GM21576 (cell line): ENCODE measurements around the gene TAF3.

Source experiments
- ATAC-seq: cut with Tn5 transposase; IDR thresholded peaks from one replicate; pipeline ENCODE4 v1.9.1; 2021; ENCODE audit warnings: mild to moderate bottlenecking, moderate library complexity; ENCODE audit not compliant: unreplicated experiment

The TAF3 gene

DNA sequence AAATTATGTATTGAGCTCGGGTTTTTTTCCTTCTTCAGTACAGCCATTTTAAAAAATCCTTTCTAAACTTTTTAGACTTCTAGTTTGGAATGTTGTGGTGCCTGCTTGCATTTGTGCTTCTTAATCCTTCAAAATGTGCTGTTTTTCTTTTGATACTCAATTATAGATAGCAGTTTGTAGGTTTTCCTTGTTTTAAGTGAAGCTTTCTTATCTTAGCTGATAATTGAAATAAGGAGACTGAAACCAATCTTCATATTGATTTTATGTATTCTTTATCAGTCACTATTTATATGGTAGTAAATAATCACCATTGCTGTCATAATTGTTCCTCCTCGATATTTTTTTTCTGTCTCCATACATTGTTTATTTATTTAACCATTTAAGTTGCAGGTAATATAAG lies 56.6 kb downstream of the TAF3 start:
- ATAC-seq: no peak

DNA sequence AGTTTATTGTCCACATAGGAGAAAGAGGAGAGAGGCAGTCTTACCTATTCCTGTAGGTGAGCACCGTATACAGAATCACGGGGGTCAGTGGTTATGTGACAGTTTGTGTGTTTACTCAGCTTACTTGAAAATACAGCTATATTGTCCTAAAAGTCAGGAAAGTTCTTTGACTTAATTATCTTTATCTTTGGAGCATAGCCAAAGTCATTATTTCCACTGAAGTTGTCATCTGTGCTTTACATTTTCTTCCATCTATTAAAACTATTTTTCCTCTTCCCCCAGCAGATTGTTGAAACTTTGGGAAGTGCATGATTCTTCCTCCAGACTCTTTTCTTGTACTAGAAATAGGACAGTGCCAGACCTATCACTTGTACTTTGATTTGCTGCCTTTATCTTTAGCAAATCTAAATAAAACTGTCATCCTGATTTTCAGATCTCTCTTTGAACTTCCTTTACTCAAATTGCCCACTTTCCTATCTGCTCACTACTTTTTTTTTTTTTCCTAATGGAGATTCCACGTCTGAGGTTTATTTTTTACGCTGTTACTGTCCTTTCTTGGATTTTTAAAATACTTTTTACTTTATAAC lies 58.3 kb downstream of the TAF3 start:
- ATAC-seq: no peak

DNA sequence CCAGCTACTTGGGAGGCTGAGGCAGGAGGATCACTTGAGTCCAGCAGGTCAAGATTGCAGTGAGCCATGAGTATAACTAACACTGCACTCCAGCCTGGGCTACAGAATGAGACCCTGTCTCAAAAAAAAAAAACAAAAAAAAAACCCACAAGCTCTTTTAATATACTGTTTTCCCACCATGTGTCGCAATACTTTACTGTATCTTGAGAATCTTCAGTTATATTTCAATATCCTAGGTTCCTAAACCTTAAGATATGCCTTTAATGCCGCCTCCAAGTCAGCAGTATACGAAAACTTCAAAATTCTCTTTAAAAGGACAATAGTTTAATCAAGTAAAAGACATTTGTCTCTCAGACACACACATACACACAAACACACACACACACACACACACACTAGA lies 62.8 kb downstream of the TAF3 start:
- ATAC-seq: no peak

DNA sequence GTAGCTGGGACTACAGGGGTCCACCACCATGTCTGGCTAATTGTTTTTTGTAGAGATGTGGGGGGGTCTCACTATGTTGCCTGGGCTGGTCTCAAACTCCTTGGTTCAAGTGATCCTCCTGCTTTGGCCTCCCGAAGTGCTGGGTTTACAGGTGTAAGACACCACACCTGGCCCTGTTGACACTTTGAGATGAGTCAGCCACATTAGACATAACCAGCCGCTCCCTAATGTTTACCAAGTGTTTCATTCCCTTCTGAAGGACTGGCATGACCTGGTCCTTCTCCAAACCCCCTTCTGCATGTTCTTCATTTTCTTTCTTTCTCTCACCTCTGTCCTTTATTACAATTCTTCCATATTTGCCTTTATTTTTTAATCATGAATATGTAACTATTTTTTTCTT lies 67.8 kb downstream of the TAF3 start:
- no peak for ATAC-seq

DNA sequence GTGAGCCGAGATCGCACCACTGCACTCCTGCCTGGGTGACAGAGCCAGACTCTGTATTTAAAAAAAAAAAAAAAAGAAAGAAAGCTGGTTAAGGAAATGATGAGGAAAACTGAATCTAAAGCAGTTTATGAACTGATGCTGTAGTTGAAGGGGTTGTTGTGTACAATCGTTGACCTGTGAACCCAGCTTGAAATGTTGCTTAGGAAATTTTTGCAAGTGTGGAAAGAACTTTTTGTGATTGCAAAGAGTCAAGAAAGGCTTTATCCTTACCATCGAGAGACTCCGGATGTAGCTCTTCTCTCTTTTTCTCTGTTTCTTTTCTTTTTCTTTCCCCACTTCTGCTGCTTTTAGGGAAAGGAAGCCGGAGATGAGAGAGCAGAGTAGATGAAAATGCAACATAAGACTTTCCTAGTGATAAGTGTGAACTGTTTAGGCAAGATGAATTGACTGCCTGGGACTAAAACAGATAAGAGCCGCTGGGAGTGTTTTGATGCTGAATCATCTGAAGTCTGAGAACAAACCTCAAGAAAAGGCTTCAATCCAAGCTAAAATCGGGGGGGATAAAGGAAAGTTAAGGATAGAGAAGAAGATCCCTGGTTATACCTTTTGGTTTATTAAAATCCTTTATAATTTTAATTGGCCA lies 69.0 kb downstream of the TAF3 start:
- ATAC-seq: no peak

DNA sequence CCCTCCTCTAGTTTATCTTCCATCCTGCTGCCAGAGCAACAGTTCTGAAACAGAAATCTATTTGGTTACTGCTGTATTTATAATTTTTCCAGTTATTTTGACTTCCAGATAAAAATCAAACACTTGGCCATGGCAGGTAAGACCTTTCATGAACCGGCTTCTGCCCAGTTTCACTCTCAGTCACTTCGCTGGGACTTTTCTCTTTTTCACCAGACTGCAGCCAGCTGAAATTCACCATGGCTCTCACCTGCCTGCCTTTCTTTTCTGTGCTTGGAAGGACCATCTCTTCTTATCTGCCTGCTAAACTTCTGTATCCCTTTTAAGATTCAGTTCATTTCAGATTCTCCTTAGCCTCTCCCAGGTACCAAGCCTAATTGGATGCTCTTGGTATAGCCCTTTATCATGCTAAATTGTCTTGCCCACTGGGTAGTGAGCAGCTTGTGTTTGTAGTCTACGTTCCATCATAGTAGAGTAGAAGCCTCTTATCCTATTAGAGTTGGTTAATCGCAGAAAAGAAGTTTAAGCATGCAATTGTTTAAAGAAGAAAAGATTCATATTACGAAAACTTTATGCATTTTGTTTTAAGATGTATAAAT lies 71.7 kb downstream of the TAF3 start:
- no peak for ATAC-seq

DNA sequence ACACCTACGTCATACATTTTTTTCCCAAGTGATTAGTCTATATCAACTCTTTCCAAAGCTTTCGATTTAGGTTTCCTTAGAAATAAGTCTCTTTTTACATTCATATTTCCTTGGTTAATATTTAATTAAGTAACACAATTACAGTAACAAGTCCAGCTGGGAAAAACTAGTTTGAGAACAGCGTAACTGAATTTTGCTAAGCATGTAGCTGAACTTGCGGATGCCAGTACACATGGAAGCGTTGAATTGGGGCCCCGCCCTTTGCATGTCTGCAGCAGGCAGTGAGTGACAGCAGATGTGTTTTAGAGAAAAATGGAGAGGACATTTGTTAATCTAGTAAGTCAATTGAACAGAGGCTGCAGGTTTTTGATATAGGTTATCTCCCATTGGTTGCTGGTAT lies 72.5 kb downstream of the TAF3 start:
- no peak for ATAC-seq

DNA sequence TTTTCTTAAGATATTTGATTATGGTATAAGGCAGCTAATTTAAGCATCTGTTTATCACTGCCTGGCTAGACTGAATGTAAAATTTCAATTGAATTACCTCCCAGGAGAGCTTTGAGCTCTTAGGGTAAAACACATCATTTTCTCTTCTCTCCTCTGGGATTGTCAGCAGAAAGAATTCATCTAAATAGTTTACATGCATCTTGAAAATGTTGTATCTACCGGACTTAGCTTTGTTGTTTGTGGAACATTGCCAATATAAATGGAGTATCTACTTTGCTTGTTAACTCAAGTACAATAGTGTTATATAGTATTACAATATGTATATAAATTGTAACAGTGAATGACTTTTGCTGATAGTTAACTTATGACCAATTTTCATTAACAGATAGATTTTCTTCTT lies 73.3 kb downstream of the TAF3 start:
- ATAC-seq: no peak

DNA sequence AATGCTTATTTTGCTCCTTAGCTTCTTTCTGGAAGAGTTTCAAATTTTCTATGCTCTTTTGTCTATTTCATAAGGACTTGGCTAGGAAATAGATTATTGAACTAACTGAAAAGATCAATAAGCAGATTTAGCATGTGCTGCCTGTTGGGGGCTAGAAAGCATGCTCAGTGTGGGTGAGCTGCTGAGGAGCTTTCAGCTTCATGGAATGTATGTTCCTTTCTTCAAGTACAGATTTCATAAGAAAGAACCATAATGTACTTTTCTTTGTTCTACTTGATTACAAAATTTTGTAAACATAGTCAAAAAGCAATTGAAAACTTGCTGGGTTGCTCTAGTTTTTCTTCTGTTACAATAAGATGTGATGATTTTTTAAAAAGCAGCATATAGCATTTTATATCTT lies 73.8 kb downstream of the TAF3 start:
- no peak for ATAC-seq

DNA sequence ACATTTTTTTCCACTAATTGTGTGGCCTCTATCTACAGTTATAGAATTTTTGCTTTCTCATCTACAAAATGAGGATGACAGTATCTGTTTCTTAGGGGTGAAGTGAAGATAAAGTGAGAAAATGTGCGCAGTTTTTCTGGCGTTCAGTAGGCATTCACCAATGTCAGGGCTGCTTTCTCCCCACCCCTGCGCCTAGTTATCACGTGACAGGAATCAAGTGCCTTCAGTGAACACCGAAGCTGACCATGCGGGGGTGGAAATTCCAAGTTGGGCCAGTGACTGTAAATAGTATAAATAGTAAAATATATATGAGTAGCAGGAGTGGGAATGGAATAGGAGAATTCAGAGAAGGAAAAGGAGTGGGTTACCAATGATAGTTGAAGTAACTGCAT lies 77.4 kb downstream of the TAF3 start:
- ATAC-seq: no peak

DNA sequence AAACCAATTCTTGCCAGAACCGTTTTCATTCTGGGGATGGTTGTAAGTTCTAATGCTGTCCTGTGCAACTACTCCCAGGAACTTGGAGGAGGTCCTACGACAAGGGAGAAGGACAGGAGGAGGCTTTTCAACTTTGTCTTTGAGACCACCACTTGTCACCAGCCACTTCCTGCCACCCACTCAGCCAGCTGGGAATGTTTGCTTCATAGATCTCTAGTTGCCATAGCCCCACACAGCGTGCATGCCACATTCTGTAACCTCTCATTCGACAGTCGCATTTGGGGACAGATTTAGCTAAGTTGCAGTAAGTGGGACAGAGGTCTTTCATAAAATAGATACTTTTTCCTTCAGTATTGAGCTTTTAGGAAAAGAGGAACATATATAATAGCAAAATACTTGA lies 78.0 kb downstream of the TAF3 start:
- ATAC-seq: no peak

DNA sequence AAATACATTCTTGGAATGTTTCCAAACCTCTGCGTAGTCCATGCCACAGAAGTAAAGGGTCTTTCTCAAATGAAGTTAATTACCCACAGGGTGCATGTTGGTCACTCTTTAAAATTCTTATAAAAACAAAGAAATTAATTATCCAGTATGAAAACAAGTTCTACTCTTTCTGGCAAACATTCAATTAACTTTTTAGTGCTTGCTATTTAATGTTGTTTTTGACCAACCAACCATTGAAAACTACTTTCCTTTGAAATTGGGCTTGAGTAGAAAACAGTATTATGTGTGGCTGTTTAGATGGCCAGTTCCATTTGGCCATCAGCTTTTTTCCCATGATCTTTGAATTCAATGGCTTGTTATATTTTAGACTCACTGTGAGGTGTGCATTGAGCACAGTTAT lies 83.0 kb downstream of the TAF3 start:
- no peak for ATAC-seq

DNA sequence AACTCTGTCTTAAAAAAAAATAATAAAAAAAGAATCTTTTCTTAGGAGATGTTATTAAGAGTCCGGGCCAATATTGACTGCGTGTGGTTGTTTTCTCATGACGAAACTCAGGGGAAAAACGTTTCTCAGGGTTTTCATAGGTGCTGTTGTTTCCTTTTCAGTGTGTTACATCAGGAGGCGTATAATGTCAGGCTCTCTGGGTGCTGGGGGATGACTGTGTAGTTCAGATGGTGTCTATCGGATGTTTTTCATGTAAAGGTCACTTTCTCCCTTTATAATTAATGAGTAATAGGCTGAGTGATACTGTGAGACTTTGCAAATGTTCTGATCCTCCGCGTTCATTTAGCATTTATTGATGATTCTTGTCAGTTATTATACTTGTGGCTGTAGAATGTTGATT lies 84.1 kb downstream of the TAF3 start:
- no peak for ATAC-seq

DNA sequence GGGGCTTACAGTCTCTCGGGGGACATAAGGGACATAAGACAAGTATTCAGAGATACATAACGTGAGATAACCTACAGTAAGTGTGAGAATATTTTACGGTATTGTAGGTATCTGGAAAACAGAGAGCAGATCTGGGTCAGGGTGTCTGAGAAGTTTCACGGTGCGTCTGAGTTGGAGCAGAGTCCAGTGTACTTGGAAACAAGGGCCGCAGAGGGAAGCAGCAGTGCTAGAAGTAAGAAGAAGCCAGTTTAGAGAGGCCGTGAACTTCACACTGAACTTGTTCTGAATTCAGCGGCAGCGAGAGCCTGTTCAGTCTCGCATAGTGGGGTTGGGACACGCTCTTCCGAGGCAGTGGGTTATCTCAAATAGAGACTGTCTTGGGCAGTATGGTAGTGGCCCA lies 85.5 kb downstream of the TAF3 start:
- no peak for ATAC-seq

DNA sequence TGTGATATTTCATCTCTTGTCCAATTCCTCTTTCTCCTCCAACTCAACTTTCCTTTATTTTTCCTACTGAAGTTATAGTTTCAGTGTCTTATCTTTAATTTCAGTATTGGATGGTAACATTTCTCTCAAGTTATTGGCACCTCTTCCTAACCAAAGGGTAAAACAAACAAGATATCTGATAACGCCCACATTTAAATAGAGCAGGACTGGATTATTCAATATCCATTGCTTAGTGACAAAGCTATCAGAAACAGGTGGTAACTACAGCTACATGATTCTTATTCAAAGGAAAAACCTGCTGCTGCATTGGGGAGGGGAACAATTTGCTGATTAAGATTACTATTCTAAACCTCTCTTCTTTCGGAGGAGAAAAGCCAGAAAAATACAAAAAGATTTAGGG lies 87.8 kb downstream of the TAF3 start:
- no peak for ATAC-seq

DNA sequence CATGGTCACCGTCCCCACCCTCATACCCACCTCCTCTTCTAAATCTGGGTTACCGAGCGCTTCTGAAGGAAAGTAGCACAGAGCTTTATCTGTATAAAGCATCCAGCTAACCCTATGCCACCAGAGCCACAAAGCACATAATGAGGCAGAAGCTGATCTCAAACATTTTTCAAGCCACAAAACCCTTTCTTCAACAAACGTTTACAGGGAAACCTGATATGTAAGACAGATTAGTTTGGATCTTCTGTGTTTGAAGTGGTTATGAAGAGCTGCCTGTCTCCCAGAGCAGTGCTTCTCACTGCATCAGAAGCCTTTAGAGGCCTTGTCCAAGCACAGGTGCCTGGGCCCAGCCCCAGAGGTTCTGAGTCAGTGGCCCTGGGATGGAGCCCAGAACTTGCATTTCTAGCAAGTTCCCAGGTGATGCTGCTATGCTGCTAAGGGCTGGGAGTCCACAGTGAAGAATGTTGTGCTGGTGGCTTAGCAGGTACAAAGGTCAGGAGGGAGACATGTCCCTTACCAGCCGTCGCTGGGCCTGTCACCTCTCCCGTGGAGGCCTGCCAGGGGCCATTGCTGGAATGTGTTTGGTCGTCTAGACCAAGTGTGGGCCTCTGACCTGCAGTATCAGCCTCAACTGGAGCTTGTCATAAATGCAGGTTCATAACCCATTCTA lies 90.4 kb downstream of the TAF3 start:
- no peak for ATAC-seq

DNA sequence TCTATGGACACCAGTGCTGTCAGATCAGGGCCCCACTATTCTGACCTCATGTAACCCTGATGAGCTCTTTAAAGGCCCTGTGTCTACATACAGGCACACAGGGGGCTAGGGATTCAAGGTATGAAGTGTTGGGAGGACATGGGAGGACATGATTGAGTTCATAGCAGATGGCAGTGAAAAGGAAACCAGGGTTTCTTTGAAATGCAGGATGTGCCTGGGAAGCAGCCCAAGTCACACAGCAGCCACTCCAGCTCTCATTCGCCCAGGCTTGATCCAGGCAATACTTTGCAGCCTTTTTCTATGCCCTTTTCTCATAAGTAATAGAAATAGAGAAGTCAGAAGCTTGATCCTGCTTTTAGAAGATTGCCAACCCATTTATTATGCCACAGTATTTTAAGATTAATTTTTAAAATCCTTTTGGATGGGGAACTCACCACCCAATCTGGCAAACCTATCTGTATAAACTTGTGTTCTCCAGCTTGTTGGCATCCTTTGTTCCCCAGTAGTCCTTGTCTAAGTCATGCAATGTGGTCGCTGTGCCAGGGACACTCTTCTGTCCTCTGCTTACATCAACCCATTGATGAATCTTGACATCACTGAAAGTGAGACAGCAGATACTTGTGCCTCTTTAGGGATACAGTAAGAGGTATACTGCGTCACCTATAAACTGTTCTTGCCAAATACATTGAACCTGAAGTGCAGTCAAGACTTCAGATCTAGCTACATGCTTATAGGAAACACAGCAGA lies 95.0 kb downstream of the TAF3 start:
- ATAC-seq: no peak

DNA sequence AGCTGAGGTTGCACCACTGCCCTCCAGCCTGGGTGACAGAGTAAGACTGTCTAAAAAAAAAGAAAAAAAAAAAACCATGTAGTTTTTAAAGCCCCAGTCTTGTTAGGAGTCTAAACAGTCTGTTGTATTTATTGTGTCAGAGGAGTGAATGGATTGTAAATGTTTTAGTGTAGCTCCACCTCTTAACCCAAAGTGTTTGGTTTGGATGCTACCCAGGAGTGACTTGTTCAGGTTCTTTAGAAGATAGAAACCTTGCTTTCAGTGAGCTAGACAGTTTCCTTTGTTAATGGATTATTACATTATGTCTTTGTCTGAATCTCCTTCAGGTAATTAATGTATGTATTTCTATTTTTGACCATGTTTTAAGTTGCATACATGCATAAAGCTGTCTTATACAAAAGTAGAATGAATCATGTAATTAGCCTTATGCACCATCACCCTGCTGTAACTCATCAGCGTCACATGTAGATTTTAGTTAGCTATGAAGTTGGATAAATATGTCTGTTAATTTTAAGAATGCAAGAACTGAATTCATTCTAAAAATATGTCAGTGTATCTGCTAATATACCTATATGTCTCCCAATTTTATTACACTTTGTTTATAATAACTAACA lies 97.7 kb downstream of the TAF3 start:
- ATAC-seq: no peak

DNA sequence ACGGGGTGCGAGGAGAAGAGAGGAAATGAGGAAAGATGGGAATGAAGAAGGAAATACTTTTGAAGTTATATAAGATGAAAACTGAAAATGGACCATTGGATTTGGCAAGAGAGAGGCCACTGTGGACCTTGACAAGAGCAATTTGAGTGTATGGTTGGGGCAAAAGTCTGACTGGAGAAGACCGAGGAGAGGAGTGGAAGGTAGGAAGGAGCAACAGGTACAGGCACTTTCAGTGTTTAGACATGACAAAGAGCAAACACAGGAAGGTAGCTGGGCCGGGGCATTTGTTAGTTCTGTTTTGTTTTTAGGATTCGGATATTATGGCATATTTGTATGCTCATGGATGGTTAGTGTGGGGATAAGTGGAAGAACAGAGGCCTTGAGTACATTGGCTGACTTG lies 99.4 kb downstream of the TAF3 start:
- no peak for ATAC-seq

DNA sequence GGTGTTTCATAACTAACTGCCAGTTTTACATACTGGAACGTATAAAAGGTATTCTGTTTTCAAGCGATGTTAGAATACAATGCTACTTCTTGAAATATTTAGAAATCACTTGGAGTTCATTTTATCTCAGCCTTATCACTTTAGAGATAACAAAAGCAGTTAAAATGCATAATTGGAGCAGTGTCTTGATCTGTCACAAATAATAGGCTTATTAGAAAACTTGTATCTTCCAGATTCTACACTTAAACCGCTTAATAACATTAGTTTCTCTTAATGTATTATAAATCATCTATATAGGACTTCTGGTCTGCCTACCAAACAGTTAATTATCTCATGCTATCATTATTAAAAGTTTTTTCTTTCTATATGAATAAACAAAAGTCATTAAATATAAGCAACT lies 104.4 kb downstream of the TAF3 start:
- ATAC-seq: no peak

DNA sequence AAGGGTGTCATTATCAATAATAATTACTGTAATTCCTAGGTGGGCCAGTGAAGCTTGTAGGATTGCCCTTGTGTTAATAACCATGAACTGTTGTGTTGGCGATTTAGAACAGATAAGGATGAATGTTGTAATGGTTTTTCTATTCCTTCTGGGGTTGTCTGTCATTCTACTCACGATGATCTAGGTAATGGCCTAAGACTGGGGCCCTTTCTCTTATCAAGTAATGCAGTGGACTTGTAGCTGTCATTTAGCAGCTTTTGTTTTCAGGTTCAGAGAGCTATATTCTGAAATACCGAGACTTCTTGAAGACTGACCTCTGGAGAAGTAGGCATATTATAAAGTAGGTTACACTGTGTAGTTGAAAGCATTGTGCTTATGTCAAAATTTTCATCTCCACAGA lies 110.2 kb downstream of the TAF3 start:
- ATAC-seq: no peak
